ENCODE data around the gene AP1S1.

Gene AP1S1

GRCh38 chr7:101172854-101173751 is 18.8 kb downstream of the AP1S1 start:
- H3K4me1 ChIP-seq (ENCODE audit: control insufficient read depth, insufficient read depth, low read length): peaks cover 33% of the 10 kb centered on the region
- no peaks in the 10 kb centered on the region for H3K9me3 ChIP-seq (ENCODE audit: control insufficient read depth in 2 of 2, low read length in 2 of 2)
- H3K27me3 ChIP-seq (ENCODE audit: control insufficient read depth in 1 of 2, insufficient read depth in 2 of 2, low read length in 2 of 2): peaks cover 91% of the 10 kb centered on the region in 2 donors
- H3K4me3 ChIP-seq (ENCODE audit: low read length in 2 of 2): peak overlapping the region in 1 of 2 donors; percentile 54
- H3K9ac ChIP-seq (ENCODE audit: low read length in 2 of 2): no peak overlapping the region
- H3K36me3 ChIP-seq (ENCODE audit: control insufficient read depth in 2 of 2, insufficient read depth in 2 of 2, low read length in 2 of 2): no peaks in the 10 kb centered on the region
- no peak overlapping the region for H3K27ac ChIP-seq (ENCODE audit: low read length)

- Histone ChIP-seq H3K9me3 (ENCODE audit: control insufficient read depth in 2 of 2, low read length in 2 of 2) (no peaks in the 10 kb centered on the region), H3K36me3 (ENCODE audit: control insufficient read depth in 2 of 2, insufficient read depth in 2 of 2, low read length in 2 of 2) (no peaks in the 10 kb centered on the region), H3K27me3 (ENCODE audit: control insufficient read depth in 1 of 2, insufficient read depth in 2 of 2, low read length in 2 of 2) (peaks cover 86% of the 10 kb centered on the region in 2 donors), H3K27ac (ENCODE audit: low read length) (no peak overlapping the region), H3K9ac (ENCODE audit: low read length in 2 of 2) (no peak overlapping the region), H3K4me3 (ENCODE audit: low read length in 2 of 2) (no peak overlapping the region), H3K4me1 (ENCODE audit: control insufficient read depth, insufficient read depth, low read length) (peaks cover 33% of the 10 kb centered on the region)
Measured at GRCh38 chr7:101173752-101174244, 19.5 kb downstream of the AP1S1 start.

- Histone ChIP-seq H3K4me3 (ENCODE audit: low read length in 2 of 2) (no peak overlapping the region), H3K27ac (ENCODE audit: low read length) (no peak overlapping the region), H3K9ac (ENCODE audit: low read length in 2 of 2) (no peak overlapping the region), H3K4me1 (ENCODE audit: control insufficient read depth, insufficient read depth, low read length) (peaks cover 34% of the 10 kb centered on the region), H3K27me3 (ENCODE audit: control insufficient read depth in 1 of 2, insufficient read depth in 2 of 2, low read length in 2 of 2) (peaks cover 82 to 83% of the 10 kb centered on the region in 2 donors), H3K36me3 (ENCODE audit: control insufficient read depth in 2 of 2, insufficient read depth in 2 of 2, low read length in 2 of 2) (no peaks in the 10 kb centered on the region), H3K9me3 (ENCODE audit: control insufficient read depth in 2 of 2, low read length in 2 of 2) (no peaks in the 10 kb centered on the region)
Measured at GRCh38 chr7:101174322-101174854, 20.1 kb downstream of the AP1S1 start.

DNA sequence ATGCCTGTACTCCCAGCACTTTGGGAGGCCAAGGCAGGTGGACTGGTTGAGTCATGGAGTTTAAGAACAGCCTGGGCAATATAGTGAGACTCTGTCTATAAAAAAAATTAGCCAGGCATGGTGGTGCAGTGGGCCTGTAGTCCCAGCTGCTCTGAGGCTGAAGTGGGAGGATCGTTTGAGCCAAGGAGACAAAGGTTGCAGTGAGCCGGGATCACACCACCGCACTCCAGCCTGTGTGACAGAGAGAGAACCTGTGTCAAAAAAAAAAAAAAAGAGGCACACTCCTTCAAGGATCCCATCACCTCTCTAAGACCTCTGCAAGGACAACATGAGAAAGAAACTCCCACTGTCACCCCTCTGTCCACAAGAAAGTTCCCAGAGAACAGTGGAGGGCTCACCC is 21.4 kb downstream of the AP1S1 start:
- Histone ChIP-seq H3K27ac (ENCODE audit: low read length) (no peak overlapping the region), H3K9ac (ENCODE audit: low read length in 2 of 2) (no peak overlapping the region), H3K4me3 (ENCODE audit: low read length in 2 of 2) (no peak overlapping the region), H3K4me1 (ENCODE audit: control insufficient read depth, insufficient read depth, low read length) (peaks cover 30% of the 10 kb centered on the region), H3K27me3 (ENCODE audit: control insufficient read depth in 1 of 2, insufficient read depth in 2 of 2, low read length in 2 of 2) (peaks cover 73 to 83% of the 10 kb centered on the region in 2 donors), H3K36me3 (ENCODE audit: control insufficient read depth in 2 of 2, insufficient read depth in 2 of 2, low read length in 2 of 2) (no peaks in the 10 kb centered on the region), H3K9me3 (ENCODE audit: control insufficient read depth in 2 of 2, low read length in 2 of 2) (no peaks in the 10 kb centered on the region)

DNA sequence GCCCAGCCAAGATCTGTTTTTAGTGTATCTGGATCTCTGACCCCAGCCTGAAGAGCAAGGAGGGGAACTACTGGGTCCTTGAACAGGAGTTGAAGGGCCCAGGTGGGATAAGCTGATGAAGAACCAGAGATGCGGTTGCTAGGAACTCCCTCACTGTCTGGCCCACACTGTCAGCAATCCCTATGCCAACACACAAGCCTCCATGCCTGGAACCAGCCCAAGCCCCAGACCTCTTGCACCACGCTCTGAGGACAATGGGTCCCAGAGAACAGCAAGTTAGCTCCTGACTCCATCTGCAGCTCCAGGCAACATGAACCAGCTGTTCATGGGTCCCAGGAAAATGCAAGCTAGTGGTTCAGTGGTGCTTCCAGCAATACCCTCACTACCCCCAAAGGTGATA is 23.4 kb downstream of the AP1S1 start:
- Histone ChIP-seq H3K4me1 (ENCODE audit: control insufficient read depth, insufficient read depth, low read length) (peaks cover 20% of the 10 kb centered on the region), H3K4me3 (ENCODE audit: low read length in 2 of 2) (no peak overlapping the region), H3K9ac (ENCODE audit: low read length in 2 of 2) (no peak overlapping the region), H3K36me3 (ENCODE audit: control insufficient read depth in 2 of 2, insufficient read depth in 2 of 2, low read length in 2 of 2) (no peaks in the 10 kb centered on the region), H3K27ac (ENCODE audit: low read length) (no peak overlapping the region), H3K9me3 (ENCODE audit: control insufficient read depth in 2 of 2, low read length in 2 of 2) (no peaks in the 10 kb centered on the region), H3K27me3 (ENCODE audit: control insufficient read depth in 1 of 2, insufficient read depth in 2 of 2, low read length in 2 of 2) (peaks cover 66 to 75% of the 10 kb centered on the region in 2 donors)

- no peak overlapping the region for H3K9ac ChIP-seq (ENCODE audit: low read length in 2 of 2)
- peaks cover 9% of the 10 kb centered on the region for H3K4me1 ChIP-seq (ENCODE audit: control insufficient read depth, insufficient read depth, low read length)
- H3K36me3 ChIP-seq (ENCODE audit: control insufficient read depth in 2 of 2, insufficient read depth in 2 of 2, low read length in 2 of 2): no peaks in the 10 kb centered on the region
- no peak overlapping the region for H3K27ac ChIP-seq (ENCODE audit: low read length)
- no peaks in the 10 kb centered on the region for H3K9me3 ChIP-seq (ENCODE audit: control insufficient read depth in 2 of 2, low read length in 2 of 2)
- H3K27me3 ChIP-seq (ENCODE audit: control insufficient read depth in 1 of 2, insufficient read depth in 2 of 2, low read length in 2 of 2): peaks cover 52 to 62% of the 10 kb centered on the region in 2 donors
- H3K4me3 ChIP-seq (ENCODE audit: low read length in 2 of 2): peak overlapping the region in 1 of 2 donors; percentile 29
Measured at GRCh38 chr7:101179117-101179516, 24.8 kb downstream of the AP1S1 start.

DNA sequence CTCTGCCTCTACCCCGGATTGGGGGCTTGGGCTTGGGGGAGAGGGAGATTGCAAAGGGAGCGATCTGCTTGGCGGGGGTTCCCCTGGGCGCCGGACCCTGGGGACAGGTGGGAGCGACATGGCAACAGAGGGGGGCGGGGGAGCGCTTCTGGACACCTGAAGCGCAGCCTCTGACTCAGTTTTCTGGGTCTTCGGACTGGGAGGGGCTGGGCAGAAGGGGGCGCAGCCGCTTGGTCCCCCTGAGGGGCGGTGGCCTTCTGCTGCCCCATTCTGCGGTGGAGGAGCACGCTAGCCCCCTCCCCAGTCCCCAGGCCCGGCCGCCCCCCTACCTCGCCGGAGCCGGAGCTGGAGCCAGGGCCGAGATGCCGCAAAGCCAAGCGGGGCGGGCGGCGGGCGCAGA is 25.4 kb downstream of the AP1S1 start:
- Histone ChIP-seq H3K36me3 (ENCODE audit: control insufficient read depth in 2 of 2, insufficient read depth in 2 of 2, low read length in 2 of 2) (no peaks in the 10 kb centered on the region), H3K4me3 (ENCODE audit: low read length in 2 of 2) (no peak overlapping the region), H3K4me1 (ENCODE audit: control insufficient read depth, insufficient read depth, low read length) (peaks cover 9% of the 10 kb centered on the region), H3K27me3 (ENCODE audit: control insufficient read depth in 1 of 2, insufficient read depth in 2 of 2, low read length in 2 of 2) (peaks cover 46 to 58% of the 10 kb centered on the region in 2 donors), H3K9ac (ENCODE audit: low read length in 2 of 2) (no peak overlapping the region), H3K27ac (ENCODE audit: low read length) (no peak overlapping the region), H3K9me3 (ENCODE audit: control insufficient read depth in 2 of 2, low read length in 2 of 2) (no peaks in the 10 kb centered on the region)

DNA sequence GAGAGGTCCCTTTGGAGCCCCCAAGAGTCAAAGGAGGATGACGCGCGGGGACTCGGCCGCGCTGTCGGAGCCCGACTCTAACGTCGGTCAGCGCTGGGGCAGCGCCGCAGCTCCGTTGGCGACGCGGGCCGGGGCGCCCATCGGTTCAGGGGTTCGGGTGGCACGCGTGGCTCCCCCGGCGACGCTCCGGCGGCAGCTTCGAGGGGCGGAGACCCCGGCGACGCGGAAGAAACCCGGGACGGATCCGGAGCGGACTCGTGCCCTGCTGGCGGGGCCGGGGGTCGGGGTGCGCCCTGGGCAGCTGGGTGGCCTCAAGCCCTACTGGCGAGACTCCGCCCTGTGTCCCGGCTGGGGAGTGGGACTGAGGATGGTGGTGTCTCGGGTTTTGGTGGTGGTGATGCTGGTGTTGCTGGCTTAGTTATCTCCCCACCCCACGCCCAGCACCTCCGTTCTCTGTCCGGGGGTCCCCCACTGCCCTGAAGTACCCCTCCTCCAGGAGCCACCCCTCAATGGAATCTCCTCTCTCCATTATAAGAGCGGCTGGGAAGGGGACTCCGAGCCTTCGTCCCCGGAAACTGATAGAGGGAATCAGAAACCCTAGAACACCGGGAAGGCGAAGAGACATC is 26.0 kb downstream of the AP1S1 start, which contains the start of gene NAT16:
Gene NAT16, minus strand, starts transcription at position 164 of the 626 bp plus-strand sequence. CDS start 5,486 bp downstream, outside the sequence.
- no peaks in the 10 kb centered on the region for H3K36me3 ChIP-seq (ENCODE audit: control insufficient read depth in 2 of 2, insufficient read depth in 2 of 2, low read length in 2 of 2)
- H3K27me3 ChIP-seq (ENCODE audit: control insufficient read depth in 1 of 2, insufficient read depth in 2 of 2, low read length in 2 of 2): peaks cover 44 to 54% of the 10 kb centered on the region in 2 donors
- H3K9me3 ChIP-seq (ENCODE audit: control insufficient read depth in 2 of 2, low read length in 2 of 2): no peaks in the 10 kb centered on the region
- H3K4me3 ChIP-seq (ENCODE audit: low read length in 2 of 2): peak within 1 kb of the TSS in 1 of 2 donors; percentile 29
- H3K4me1 ChIP-seq (ENCODE audit: control insufficient read depth, insufficient read depth, low read length): peaks cover 9% of the 10 kb centered on the region
- no peak within 1 kb of the TSS for H3K9ac ChIP-seq (ENCODE audit: low read length in 2 of 2)
- no peak within 1 kb of the TSS for H3K27ac ChIP-seq (ENCODE audit: low read length)

GRCh38 chr7:101185258-101185839 is 31.1 kb downstream of the AP1S1 start:
- Histone ChIP-seq H3K4me3 (ENCODE audit: low read length in 2 of 2) (no peak overlapping the region), H3K4me1 (ENCODE audit: control insufficient read depth, insufficient read depth, low read length) (no peaks in the 10 kb centered on the region), H3K27ac (ENCODE audit: low read length) (no peak overlapping the region), H3K27me3 (ENCODE audit: control insufficient read depth in 1 of 2, insufficient read depth in 2 of 2, low read length in 2 of 2) (peaks cover 17 to 19% of the 10 kb centered on the region in 2 donors), H3K9ac (ENCODE audit: low read length in 2 of 2) (no peak overlapping the region), H3K36me3 (ENCODE audit: control insufficient read depth in 2 of 2, insufficient read depth in 2 of 2, low read length in 2 of 2) (no peaks in the 10 kb centered on the region), H3K9me3 (ENCODE audit: control insufficient read depth in 2 of 2, low read length in 2 of 2) (no peaks in the 10 kb centered on the region)

DNA sequence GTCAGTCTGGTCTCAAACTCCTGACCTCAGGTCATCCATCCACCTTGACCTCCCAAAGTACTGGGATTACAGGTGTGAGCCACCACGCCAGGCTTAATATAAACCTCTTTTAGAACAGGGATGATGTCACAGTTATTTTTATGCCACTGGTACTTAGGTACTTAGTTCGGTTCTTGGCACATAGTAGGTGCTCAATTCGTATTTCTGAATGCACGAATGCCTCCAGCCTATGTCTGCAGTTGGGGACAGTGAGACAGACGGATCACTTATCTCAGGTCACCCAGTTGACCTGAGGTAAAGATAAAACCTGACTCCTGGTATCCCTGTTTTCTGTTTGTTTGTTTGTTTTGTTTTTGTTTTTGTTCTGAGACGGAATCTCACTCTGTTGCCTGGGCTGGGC is 31.9 kb downstream of the AP1S1 start:
- Histone ChIP-seq H3K36me3 (ENCODE audit: control insufficient read depth in 2 of 2, insufficient read depth in 2 of 2, low read length in 2 of 2) (no peaks in the 10 kb centered on the region), H3K27me3 (ENCODE audit: control insufficient read depth in 1 of 2, insufficient read depth in 2 of 2, low read length in 2 of 2) (peaks cover 10 to 13% of the 10 kb centered on the region in 2 donors), H3K27ac (ENCODE audit: low read length) (no peak overlapping the region), H3K9me3 (ENCODE audit: control insufficient read depth in 2 of 2, low read length in 2 of 2) (no peaks in the 10 kb centered on the region), H3K9ac (ENCODE audit: low read length in 2 of 2) (no peak overlapping the region), H3K4me1 (ENCODE audit: control insufficient read depth, insufficient read depth, low read length) (no peaks in the 10 kb centered on the region), H3K4me3 (ENCODE audit: low read length in 2 of 2) (no peak overlapping the region)

Measured in stomach smooth muscle (tissue), 2 donors.